Smooth muscle cell (in vitro differentiated cells): ENCODE results near the gene TIMELESS. TPM values are rescaled to one million over a fixed set of nuclear protein-coding genes. Genes with fewer than 3 reads are reported as not detected.
A peak's percentile ranks its signal among the peaks of the same experiment; 100 is the strongest.
"Not testable (repeated sequence)": the region's sequence is repeated elsewhere in the genome, so short reads cannot be mapped to it uniquely, and the experiment has no call there.

ENCODE experiments used
- DNase-seq: peaks from one replicate; lab custom pipeline; 2025; ENCODE audit not compliant: unreplicated experiment; lab: John Stamatoyannopoulos, UW
- H2AFZ ChIP-seq: fragments of 200-600 bp; sonication (generic); 2 replicates; pipeline ENCODE4 v1.6.0; 2016; ENCODE audit warnings: antibody characterized with exemption, low read depth, mild to moderate bottlenecking
- H3F3A ChIP-seq: fragments of 200-600 bp; sonication (generic); 2 replicates; pipeline ENCODE4 v1.6.0; 2017; ENCODE audit warnings: antibody characterized with exemption, low read depth
- H3K27ac ChIP-seq: fragments of 200-600 bp; sonication (generic); 2 replicates; pipeline ENCODE4 v1.5.1; 2016; ENCODE audit warnings: low read depth, mild to moderate bottlenecking
- H3K27me3 ChIP-seq: fragments of 200-600 bp; sonication (generic); 2 replicates; pipeline ENCODE4 v1.6.1; 2016; ENCODE audit warnings: low read depth, mild to moderate bottlenecking
- H3K36me3 ChIP-seq: fragments of 200-600 bp; sonication (generic); 2 replicates; pipeline ENCODE4 v1.5.1; 2016; ENCODE audit warnings: low read depth
- H3K4me1 ChIP-seq: fragments of 200-600 bp; sonication (generic); 2 replicates; pipeline ENCODE4 v1.5.1; 2016; ENCODE audit warnings: low read depth
- H3K4me2 ChIP-seq: fragments of 200-600 bp; sonication (generic); 2 replicates; pipeline ENCODE4 v1.6.0; 2016; ENCODE audit warnings: mild to moderate bottlenecking
- H3K4me3 ChIP-seq: fragments of 200-600 bp; sonication (generic); 2 replicates; pipeline ENCODE4 v1.5.1; 2016; ENCODE audit warnings: mild to moderate bottlenecking
- H3K79me2 ChIP-seq: fragments of 200-600 bp; sonication (generic); 2 replicates; pipeline ENCODE4 v1.6.0; 2016; ENCODE audit warnings: low read depth, mild to moderate bottlenecking
- H3K9ac ChIP-seq: fragments of 200-600 bp; sonication (generic); 2 replicates; pipeline ENCODE4 v1.6.0; 2016; ENCODE audit warnings: low read depth
- H3K9me3 ChIP-seq: fragments of 200-600 bp; sonication (generic); replicated peaks from 2 replicates; pipeline ENCODE4 v1.5.1; 2016; ENCODE audit warnings: low read depth
- H4K20me1 ChIP-seq: fragments of 200-600 bp; sonication (generic); 2 replicates; pipeline ENCODE4 v1.6.0; 2016; ENCODE audit warnings: low read depth
- CTCF ChIP-seq: fragments of 200-600 bp; sonication (generic); IDR thresholded peaks from 2 replicates; pipeline ENCODE4 v1.5.1; 2017; ENCODE audit warnings: borderline replicate concordance, mild to moderate bottlenecking, antibody characterized with exemption; ENCODE audit not compliant: insufficient read depth, poor library complexity, severe bottlenecking
- WGBS: methylation state at CpG from one replicate; pipeline ENCODE4 v1.1.7; 2016; ENCODE audit warnings: low lambda C conversion rate; 5-methylcytosine and 5-hydroxymethylcytosine counted together
- polyA plus RNA-seq: library from polyadenylated mRNA; unstranded; fragments of >200 nt; fragmentation: Nextera tagmentation; extraction: Ambion mirVana; gene quantifications from 2 replicates; pipeline ENCODE4 v1.2.1, GENCODE V29; 2016
- total RNA-seq: library from RNA; depleted of rRNA; stranded (reverse); fragments of >200 nt; gene quantifications from 2 replicates; pipeline ENCODE4 v1.2.3, GENCODE V29; 2014

TIMELESS gene
- total and polyA plus RNA-seq, 2 experiments from 2014 or later = 6.3 to 9.9 TPM

GRCh38 chr12:56451147-56451546 lies 1.9 kb upstream of the TIMELESS start:
- Histone ChIP-seq H3K9ac (no peak overlapping the region), H3F3A (peaks cover 5% of the 10 kb centered on the region), H3K79me2 (no peaks in the 10 kb centered on the region), H3K36me3 (no peaks in the 10 kb centered on the region), H3K9me3 (no peaks in the 10 kb centered on the region), H3K4me2 (no peak overlapping the region), H3K27ac (no peak overlapping the region), H4K20me1 (no peaks in the 10 kb centered on the region), H3K27me3 (no peaks in the 10 kb centered on the region), H3K4me3 (no peak overlapping the region), H3K4me1 (peaks cover 12% of the 10 kb centered on the region), H2AFZ (no peak overlapping the region)
- DNase-seq = no peak
- 91% methylated on average over 5 of the region's 5 CpGs for WGBS
- no peak for TF ChIP-seq CTCF

- 91% methylated on average over 3 of the region's 3 CpGs for WGBS
- Histone ChIP-seq H3K9me3 (no peaks in the 10 kb centered on the region), H3F3A (peaks cover 5% of the 10 kb centered on the region), H3K27ac (no peak overlapping the region), H2AFZ (no peak overlapping the region), H3K4me1 (peaks cover 12% of the 10 kb centered on the region), H3K4me2 (no peak overlapping the region), H3K27me3 (no peaks in the 10 kb centered on the region), H3K4me3 (no peak overlapping the region), H3K79me2 (no peaks in the 10 kb centered on the region), H3K36me3 (no peaks in the 10 kb centered on the region), H3K9ac (no peak overlapping the region), H4K20me1 (no peaks in the 10 kb centered on the region)
- no peak for TF ChIP-seq CTCF
- no peak for DNase-seq
Observed at GRCh38 chr12:56450241-56450640, 1.0 kb upstream of the TIMELESS start.

- 44% methylated on average over 5 of the region's 5 CpGs for WGBS
- Histone ChIP-seq H3K79me2 (no peaks in the 10 kb centered on the region), H3K4me3 (peak overlapping the region; percentile 77), H3F3A (peaks cover 5% of the 10 kb centered on the region), H3K4me1 (peaks cover 12% of the 10 kb centered on the region), H3K27ac (peak overlapping the region; percentile 78), H4K20me1 (no peaks in the 10 kb centered on the region), H3K27me3 (no peaks in the 10 kb centered on the region), H3K4me2 (peak overlapping the region; percentile 82), H3K9me3 (no peaks in the 10 kb centered on the region), H3K36me3 (no peaks in the 10 kb centered on the region), H3K9ac (peak overlapping the region; percentile 65), H2AFZ (peak overlapping the region; percentile 99)
- no peak for TF ChIP-seq CTCF
- no peak for DNase-seq
Observed at GRCh38 chr12:56449622-56449984, 377 bp upstream of the TIMELESS start.

- not testable (repeated sequence) for H3K9me3 ChIP-seq, DNase-seq, H3K9ac ChIP-seq, H4K20me1 ChIP-seq, H3K27ac ChIP-seq, H3K4me2 ChIP-seq, H2AFZ ChIP-seq, H3K27me3 ChIP-seq, H3K4me3 ChIP-seq, H3K4me1 ChIP-seq, H3K36me3 ChIP-seq, H3F3A ChIP-seq
- WGBS = 38% methylated on average over 2 of the region's 2 CpGs
- peaks cover 17% of the 10 kb centered on the region for H3K79me2 ChIP-seq
Observed at GRCh38 chr12:56443208-56443607, 6.0 kb downstream of the TIMELESS start.
